SK-N-SH (cell line): ENCODE data around the gene TIGD3. TPM values are rescaled to one million over a fixed set of nuclear protein-coding genes. Genes with fewer than 3 reads are reported as not detected.

Experiments
- CTCF ChIA-PET: fragments of 300-600, 350-600 bp; formaldehyde crosslinking; extraction: SDS; loops from one replicate; lab custom pipeline; 2021; lab: Yijun Ruan, JAX
- POLR2A ChIA-PET: fragments of 350-600 bp; sonication (Branson Sonifier 250); formaldehyde crosslinking; extraction: SDS; loops from one replicate; lab custom pipeline; 2020; ENCODE audit warnings: antibody characterized with exemption, inconsistent platforms; lab: Yijun Ruan, JAX
- DNase-seq: peaks from one replicate; pipeline ENCODE4 v3.0.0; 2012
- H2AFZ ChIP-seq: fragments of 200-600 bp; sonication (generic); 2 replicates; pipeline ENCODE4 v1.8.1; 2016; ENCODE audit warnings: antibody characterized with exemption, mild to moderate bottlenecking, low read depth
- H3F3A ChIP-seq: fragments of 200-600 bp; sonication (generic); replicated peaks from 2 replicates; pipeline ENCODE3; 2016; ENCODE audit warnings: antibody characterized with exemption, mild to moderate bottlenecking; ENCODE audit not compliant: insufficient read depth
- H3K27ac ChIP-seq, 2 experiments: fragments of 200-500 bp in 1 of 2; fragments of 200-600 bp in 1 of 2; sonication (Bioruptor generic) in 1 of 2; sonication (generic), shearing (Covaris generic) in 1 of 2; 2 replicates each; pipeline versions ENCODE4 v1.5.1 to v1.6.1; 2014 to 2016; ENCODE audit warnings: low read depth in 2 of 2, inconsistent platforms in 1 of 2, low read length in 1 of 2, mild to moderate bottlenecking in 1 of 2, mixed read lengths in 1 of 2
- H3K27me3 ChIP-seq: fragments of 200-600 bp; sonication (generic), shearing (Covaris generic); 2 replicates; pipeline ENCODE4 v1.6.1; 2016; ENCODE audit warnings: mixed run types; ENCODE audit not compliant: insufficient read depth
- H3K36me3 ChIP-seq, 2 experiments: fragments of 200-500 bp in 1 of 2; fragments of 200-600 bp in 1 of 2; sonication (Bioruptor generic) in 1 of 2; sonication (generic) in 1 of 2; replicated peaks in 1 of 2; 2 replicates each; pipeline versions ENCODE3 to v1.5.1; 2014 to 2016; ENCODE audit warnings: low read length in 1 of 2, mild to moderate bottlenecking in 1 of 2; ENCODE audit not compliant: insufficient read depth in 2 of 2, control insufficient read depth in 1 of 2
- H3K4me1 ChIP-seq, 2 experiments: fragments of 200-500 bp in 1 of 2; fragments of 200-600 bp in 1 of 2; sonication (Bioruptor generic) in 1 of 2; sonication (generic), shearing (Covaris generic) in 1 of 2; 2 replicates each; pipeline versions ENCODE4 v1.5.1 to v1.6.1; 2014 to 2016; ENCODE audit warnings: low read depth in 1 of 2, low read length in 1 of 2, mixed run types in 1 of 2; ENCODE audit not compliant: insufficient read depth in 2 of 2, control insufficient read depth in 1 of 2
- H3K4me2 ChIP-seq: fragments of 200-600 bp; sonication (generic), shearing (Covaris generic); 2 replicates; pipeline ENCODE4 v1.6.1; 2017; ENCODE audit warnings: mixed run types
- H3K4me3 ChIP-seq, 2 experiments: fragments of 200-500 bp in 1 of 2; fragments of 200-600 bp in 1 of 2; sonication (Bioruptor generic) in 1 of 2; sonication (generic), shearing (Covaris generic) in 1 of 2; 2 replicates each; pipeline versions ENCODE4 v1.5.1 to v1.8.1; 2014 to 2016; ENCODE audit warnings: low read depth in 2 of 2, inconsistent platforms in 1 of 2, low read length in 1 of 2, mild to moderate bottlenecking in 1 of 2, mixed read lengths in 1 of 2, moderate library complexity in 1 of 2
- H3K79me2 ChIP-seq: fragments of 200-600 bp; sonication (generic); 2 replicates; pipeline ENCODE4 v1.8.1; 2017; ENCODE audit warnings: mild to moderate bottlenecking; ENCODE audit not compliant: insufficient read depth
- H3K9ac ChIP-seq: fragments of 200-600 bp; sonication (generic); 2 replicates; pipeline ENCODE4 v1.6.1; 2017; ENCODE audit warnings: mixed run types
- H3K9me2 ChIP-seq: fragments of 200-600 bp; sonication (generic); 2 replicates; pipeline ENCODE4 v1.6.1; 2017; ENCODE audit warnings: mixed run types
- H3K9me3 ChIP-seq: fragments of 200-600 bp; sonication (generic); 2 replicates; pipeline ENCODE4 v1.6.1; 2017; ENCODE audit warnings: mixed run types, mild to moderate bottlenecking, moderate library complexity
- H4K20me1 ChIP-seq: fragments of 200-600 bp; sonication (generic); 2 replicates; pipeline ENCODE4 v1.6.1; 2017; ENCODE audit warnings: mild to moderate bottlenecking, mixed run types; ENCODE audit not compliant: insufficient read depth
- RFX5 ChIP-seq: IDR thresholded peaks from 2 replicates; pipeline ENCODE4 v1.6.1; 2012; ENCODE audit warnings: mild to moderate bottlenecking, improper control_type of control experiment, low read length
- WGBS: methylation state at CpG from one replicate; pipeline ENCODE4 v1.1.6; 2017; ENCODE audit warnings: low lambda C conversion rate; 5-methylcytosine and 5-hydroxymethylcytosine counted together
- polyA plus RNA-seq, 3 experiments: library from polyadenylated mRNA; depleted of rRNA; stranded (reverse); fragments of >200 nt; gene quantifications; 2 replicates each; pipeline ENCODE4 v1.2.3, GENCODE V29; 2012

The TIGD3 gene
- polyA plus RNA-seq, 1 of the 3 experiments (the other 2 are of a cell fraction) = 0.41 TPM

GRCh38 chr11:65404638-65405339, 50.2 kb downstream of the TIGD3 start:
- Histone ChIP-seq H3K36me3 (peaks cover 14 to 29% of the 10 kb centered on the region in 2 experiments), H3K4me3 (no peak overlapping the region), H3F3A (peaks cover 3% of the 10 kb centered on the region), H3K27me3 (no peaks in the 10 kb centered on the region), H3K4me1 (no peaks in the 10 kb centered on the region), H3K4me2 (no peak overlapping the region), H2AFZ (no peak overlapping the region), H3K27ac (no peak overlapping the region), H3K9me3 (no peaks in the 10 kb centered on the region), H4K20me1 (no peaks in the 10 kb centered on the region), H3K9me2 (no peaks in the 10 kb centered on the region), H3K79me2 (no peaks in the 10 kb centered on the region), H3K9ac (no peak overlapping the region)
- ChIA-PET CTCF (interaction anchor here (1.8 to 3.6 kb wide), 3 partner anchors 11 to 64 kb away, joined by 5 to 20 read pairs (median 5); no protein-coding TSS in a partner anchor), POLR2A (no interaction called here)
- TF ChIP-seq RFX5 = no peak
- 96% methylated on average over 17 of the region's 24 CpGs for WGBS
- DNase-seq = no peak

Other genes with a start within 250 kb of the TIGD3 start
- gene TM7SF2, start 242.9 kb upstream of the TIGD3 start, polyA plus RNA-seq (2012; rRNA removed) = 87.8 and 90.0 TPM in 2 replicates
- 5.6 and 5.9 TPM in 2 replicates for gene ZNHIT2, start 237.1 kb upstream of the TIGD3 start, polyA plus RNA-seq (2012; rRNA removed)
- gene FAU, start 232.6 kb upstream of the TIGD3 start, polyA plus RNA-seq (2012; rRNA removed) = 912 and 1,210 TPM in 2 replicates
- gene MRPL49, start 232.4 kb upstream of the TIGD3 start, polyA plus RNA-seq (2012; rRNA removed) = 56.7 and 89.7 TPM in 2 replicates
- 14.9 and 31.9 TPM in 2 replicates for gene SYVN1, start 220.2 kb upstream of the TIGD3 start, polyA plus RNA-seq (2012; rRNA removed)
- gene SPDYC, start 184.5 kb upstream of the TIGD3 start, polyA plus RNA-seq (2012; rRNA removed) = not detected in 2 replicates
- 78.6 and 92.2 TPM in 2 replicates for gene CAPN1, start 172.8 kb upstream of the TIGD3 start, polyA plus RNA-seq (2012; rRNA removed)
- gene POLA2, start 92.8 kb upstream of the TIGD3 start, polyA plus RNA-seq (2012; rRNA removed) = 18.4 and 19.4 TPM in 2 replicates
- 5.1 and 8.1 TPM in 2 replicates for gene CDC42EP2, start 39.9 kb upstream of the TIGD3 start, polyA plus RNA-seq (2012; rRNA removed)
- 29.6 and 44.9 TPM in 2 replicates for gene DPF2, start 20.9 kb upstream of the TIGD3 start, polyA plus RNA-seq (2012; rRNA removed)
- gene SLC25A45, start 27.9 kb downstream of the TIGD3 start, polyA plus RNA-seq (2012; rRNA removed) = 3.1 and 3.6 TPM in 2 replicates
- gene FRMD8, start 31.9 kb downstream of the TIGD3 start, polyA plus RNA-seq (2012; rRNA removed) = 17.4 and 19.0 TPM in 2 replicates
- gene NEAT1, start 68.0 kb downstream of the TIGD3 start, polyA plus RNA-seq (2012; rRNA removed) = 435 and 479 TPM in 2 replicates
- 285 and 510 TPM in 2 replicates for gene MALAT1, start 144.3 kb downstream of the TIGD3 start, polyA plus RNA-seq (2012; rRNA removed)
- 76.7 and 79.9 TPM in 2 replicates for gene SCYL1, start 170.3 kb downstream of the TIGD3 start, polyA plus RNA-seq (2012; rRNA removed)
- gene LTBP3, start 203.6 kb downstream of the TIGD3 start, polyA plus RNA-seq (2012; rRNA removed) = 92.1 and 167 TPM in 2 replicates
- 62.5 and 78.1 TPM in 2 replicates for gene ZNRD2, start 215.7 kb downstream of the TIGD3 start, polyA plus RNA-seq (2012; rRNA removed)
- gene FAM89B, start 217.8 kb downstream of the TIGD3 start, polyA plus RNA-seq (2012; rRNA removed) = 61.3 and 65.3 TPM in 2 replicates
- 35.1 and 48.7 TPM in 2 replicates for gene EHBP1L1, start 221.3 kb downstream of the TIGD3 start, polyA plus RNA-seq (2012; rRNA removed)
- 0.34 and 0.58 TPM in 2 replicates for gene KCNK7, start 241.0 kb downstream of the TIGD3 start, polyA plus RNA-seq (2012; rRNA removed)